Activated CD4-positive, alpha-beta T cell treated with anti-CD3 and anti-CD28 coated beads, Interleukin-2, amount 50 U/mL, for 16 hours (primary cell): Measurements from ENCODE around the gene CDK11A.
A peak's percentile ranks its signal among the peaks of the same experiment; 100 is the strongest.

Experiments
- DNase-seq: peaks from one replicate; pipeline ENCODE4 v3.0.0-alpha.2; 2020

The CDK11A gene

GRCh38 chr1:1658583-1659549 lies 65.3 kb downstream of the CDK11A start, which contains the start of gene CDK11B:
TSS of gene CDK11B (minus strand) at chr1:1659004. CDS start at chr1:1657485, 1,519 bp downstream.
- peak; percentile 97 for DNase-seq
